BJ (cell line): ENCODE results near the gene C2CD2. TPM values are rescaled to one million over a fixed set of nuclear protein-coding genes. Genes with fewer than 3 reads are reported as not detected.

ENCODE experiments used
- CTCF ChIA-PET: fragments of 350-600 bp; formaldehyde crosslinking; extraction: SDS; loops from one replicate; lab custom pipeline; 2021; ENCODE audit warnings: antibody characterized with exemption, inconsistent platforms; lab: Yijun Ruan, JAX
- POLR2A ChIA-PET: fragments of 300-600 bp; sonication (Branson Sonifier 250); formaldehyde crosslinking; extraction: SDS; loops from one replicate; lab custom pipeline; 2021; ENCODE audit warnings: antibody characterized with exemption; lab: Charles Lee
- DNase-seq: peaks from one replicate; pipeline ENCODE4 v3.0.0-alpha.2; 2011; ENCODE audit warnings: low read depth
- H3K27me3 ChIP-seq: 2 replicates; pipeline ENCODE4 v1.6.0; 2011; ENCODE audit warnings: low read length; ENCODE audit not compliant: control insufficient read depth, insufficient read depth
- H3K36me3 ChIP-seq: 2 replicates; pipeline ENCODE4 v1.5.1; 2011; ENCODE audit warnings: low read length; ENCODE audit not compliant: control insufficient read depth, insufficient read depth
- H3K4me3 ChIP-seq: 2 replicates; pipeline ENCODE4 v1.5.1; 2011; ENCODE audit warnings: low read depth, mild to moderate bottlenecking, control low read depth, low read length
- CTCF ChIP-seq: IDR thresholded peaks from 2 replicates; pipeline ENCODE4 v1.5.1; 2011; ENCODE audit warnings: low read depth, mild to moderate bottlenecking, control low read depth, inconsistent platforms, low read length, moderate library complexity; ENCODE audit not compliant: insufficient read depth
- polyA plus RNA-seq: library from polyadenylated mRNA; depleted of rRNA; stranded (reverse); fragments of >200 nt; gene quantifications from 2 replicates; pipeline ENCODE4 v1.2.3, GENCODE V29; 2011

C2CD2 gene
- polyA plus RNA-seq, 1 experiment, result 21.9 TPM

DNA sequence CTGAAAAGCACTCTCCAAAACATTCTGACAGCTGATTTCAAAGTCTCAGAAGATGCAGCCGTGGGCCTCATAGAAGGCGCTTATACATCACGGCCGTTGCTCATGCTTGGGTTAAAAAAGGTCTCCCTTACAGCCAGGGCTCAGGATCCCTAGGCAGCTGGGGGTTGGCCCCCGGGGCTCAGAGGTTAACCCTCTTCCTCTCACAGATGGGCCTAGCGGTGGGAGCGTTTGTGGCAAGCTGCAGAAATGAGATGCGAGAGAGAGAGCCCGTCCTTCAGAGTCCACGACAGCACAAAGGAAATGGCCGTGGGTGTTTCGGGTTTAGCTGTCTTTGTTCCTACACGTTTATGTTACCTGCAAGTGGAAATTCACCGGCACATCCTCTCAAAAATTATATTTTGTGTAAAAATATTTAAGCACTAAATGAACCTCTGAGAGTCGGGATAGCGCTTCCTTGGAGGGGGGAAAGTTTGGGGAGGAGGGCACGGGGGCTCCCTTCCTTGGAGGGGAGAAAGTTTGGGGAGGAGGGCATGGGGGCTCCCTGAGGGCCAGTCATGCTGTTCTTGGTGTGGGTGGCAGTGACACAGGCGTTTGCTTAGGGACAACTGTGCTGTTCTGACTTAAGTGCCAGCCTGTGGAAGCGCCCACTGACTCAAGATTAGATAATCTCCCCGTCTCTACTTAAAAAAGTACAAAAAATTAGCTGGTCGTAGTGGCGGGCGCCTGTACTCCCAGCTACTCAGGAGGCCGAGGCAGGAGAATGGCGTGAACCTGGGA is 54.2 kb downstream of the C2CD2 start:
- Histone ChIP-seq H3K27me3 (no peaks in the 10 kb centered on the region), H3K36me3 (peaks cover 10% of the 10 kb centered on the region), H3K4me3 (no peak overlapping the region)
- ChIA-PET POLR2A (interaction anchor here (0.7 kb wide), 1 partner anchor 101 kb away, joined by 7 read pairs; no protein-coding TSS in a partner anchor), CTCF (interaction anchor here (0.7 to 1.1 kb wide), 2 partner anchors 9 to 208 kb away, joined by 3 to 4 read pairs; no protein-coding TSS in a partner anchor)
- no peak for TF ChIP-seq CTCF
- DNase-seq, result no peak

GRCh38 chr21:41898998-41899397 is 54.8 kb downstream of the C2CD2 start:
- ChIA-PET POLR2A (interaction anchor here (0.7 kb wide), 1 partner anchor 102 kb away, joined by 7 read pairs; no protein-coding TSS in a partner anchor), CTCF (interaction anchor here (0.7 to 1.2 kb wide), 3 partner anchors 9 to 209 kb away, joined by 3 to 4 read pairs (median 3); no protein-coding TSS in a partner anchor)
- DNase-seq, result no peak
- Histone ChIP-seq H3K4me3 (no peak overlapping the region), H3K27me3 (no peaks in the 10 kb centered on the region), H3K36me3 (peaks cover 12% of the 10 kb centered on the region)
- no peak for TF ChIP-seq CTCF

DNA sequence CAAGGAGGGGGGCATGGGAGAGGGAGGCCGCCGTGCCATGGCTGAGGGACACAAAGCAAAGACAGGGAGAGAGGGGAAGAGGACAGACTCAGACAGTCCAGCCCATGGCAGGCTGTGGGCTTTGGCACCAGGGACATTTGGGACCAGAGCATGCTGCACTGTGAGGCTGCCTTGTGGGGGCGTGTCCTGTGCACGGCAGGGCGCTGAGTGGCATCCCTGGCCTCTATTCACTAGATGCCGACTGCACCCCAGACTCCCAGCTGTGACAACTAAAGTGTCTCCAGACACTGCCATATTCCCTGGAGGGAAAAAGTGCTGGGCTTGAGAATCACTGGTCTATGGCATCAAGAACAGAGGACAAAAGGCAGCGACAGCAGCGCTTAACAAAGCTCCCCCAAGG is 56.1 kb downstream of the C2CD2 start:
- peaks cover 7% of the 10 kb centered on the region for H3K36me3 ChIP-seq
- ChIA-PET CTCF (interaction anchor here (1.2 kb wide), 1 partner anchor 81 kb away, joined by 3 read pairs; no protein-coding TSS in a partner anchor), POLR2A (no interaction called here)

DNA sequence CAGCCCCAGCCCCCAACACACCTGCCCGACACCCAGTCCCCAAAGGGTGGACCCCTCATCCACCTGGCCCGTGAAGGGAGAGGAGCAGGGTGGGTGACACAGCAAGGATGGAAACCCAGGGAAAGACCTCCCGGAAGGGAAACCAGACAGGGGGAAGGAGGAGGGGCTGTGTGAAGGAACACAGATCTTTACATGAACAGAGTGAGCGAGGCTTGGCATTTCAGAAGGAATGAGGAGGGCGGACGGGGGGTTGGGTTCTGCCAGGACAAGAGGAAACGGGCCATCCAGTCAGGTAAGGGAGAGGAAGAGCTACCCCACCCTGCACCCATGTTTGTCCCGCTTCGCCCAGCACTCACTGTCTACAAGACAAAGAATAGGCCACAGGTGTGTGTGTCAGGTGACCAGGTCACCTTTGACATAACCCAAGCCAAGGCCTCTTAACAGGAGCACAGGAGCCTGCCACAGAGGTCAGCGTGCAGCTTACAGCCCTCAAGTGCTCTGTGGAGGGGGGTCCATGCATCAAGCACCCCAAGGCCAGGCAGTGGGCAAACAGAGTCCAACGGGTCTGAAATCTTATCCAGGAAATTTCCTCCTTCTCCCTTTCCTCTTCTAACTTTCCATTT is 56.7 kb downstream of the C2CD2 start:
- DNase-seq, result no peak
- H3K4me3 ChIP-seq, result no peak overlapping the region
- no peaks in the 10 kb centered on the region for H3K27me3 ChIP-seq
- TF ChIP-seq CTCF, result no peak
- POLR2A ChIA-PET, result no interaction called here
- peaks cover 8% of the 10 kb centered on the region for H3K36me3 ChIP-seq
- CTCF ChIA-PET, result no interaction called here

More for the DNA sequence above, 56.1 kb downstream of the C2CD2 start:
- H3K4me3 ChIP-seq, result no peak overlapping the region
- TF ChIP-seq CTCF, result no peak
- no peak for DNase-seq
- no peaks in the 10 kb centered on the region for H3K27me3 ChIP-seq
